ENCODE data around the gene HMGN1. TPM values are rescaled to one million over a fixed set of nuclear protein-coding genes. Genes with fewer than 3 reads are reported as not detected.

Gene HMGN1
- total RNA-seq, 1 donor from 2014 or later = 409 TPM

- Mint-ChIP-seq H3K27me3 (ENCODE audit: unreplicated experiment) (peaks cover 8% of the 10 kb centered on the region), H3K36me3 (ENCODE audit: low read depth, unreplicated experiment) (peaks cover 10% of the 10 kb centered on the region), H3K4me1 (ENCODE audit: unreplicated experiment) (peaks cover 7% of the 10 kb centered on the region), H3K9me3 (ENCODE audit: unreplicated experiment) (no peaks in the 10 kb centered on the region), H3K27ac (ENCODE audit: unreplicated experiment) (no peak overlapping the region), H3K4me3 (ENCODE audit: unreplicated experiment) (no peak overlapping the region)
- no peak for DNase-seq (ENCODE audit: low spot score)
- no peak for TF ChIP-seq CTCF (IDR thresholded peaks at IDR 0.05; ENCODE audit: unreplicated experiment)
These were observed 30.6 kb downstream of the HMGN1 start for GRCh38 chr21:39318091-39318959.

GRCh38 chr21:39317134-39318090 is 31.5 kb downstream of the HMGN1 start:
- H3K27me3 Mint-ChIP-seq (ENCODE audit: unreplicated experiment) = peaks cover 8% of the 10 kb centered on the region
- H3K4me3 Mint-ChIP-seq (ENCODE audit: unreplicated experiment) = no peak overlapping the region
- DNase-seq (ENCODE audit: low spot score) = no peak
- peaks cover 10% of the 10 kb centered on the region for H3K36me3 Mint-ChIP-seq (ENCODE audit: low read depth, unreplicated experiment)
- H3K9me3 Mint-ChIP-seq (ENCODE audit: unreplicated experiment) = no peaks in the 10 kb centered on the region
- no peak for TF ChIP-seq CTCF (IDR thresholded peaks at IDR 0.05; ENCODE audit: unreplicated experiment)
- H3K4me1 Mint-ChIP-seq (ENCODE audit: unreplicated experiment) = peaks cover 7% of the 10 kb centered on the region
- no peak overlapping the region for H3K27ac Mint-ChIP-seq (ENCODE audit: unreplicated experiment)

GRCh38 chr21:39316729-39317128 is 32.2 kb downstream of the HMGN1 start:
- peaks cover 13% of the 10 kb centered on the region for H3K27me3 Mint-ChIP-seq (ENCODE audit: unreplicated experiment)
- TF ChIP-seq CTCF (IDR thresholded peaks at IDR 0.05; ENCODE audit: unreplicated experiment) = no peak
- DNase-seq (ENCODE audit: low spot score) = no peak
- H3K36me3 Mint-ChIP-seq (ENCODE audit: low read depth, unreplicated experiment) = peaks cover 15% of the 10 kb centered on the region
- no peak overlapping the region for H3K4me3 Mint-ChIP-seq (ENCODE audit: unreplicated experiment)
- H3K9me3 Mint-ChIP-seq (ENCODE audit: unreplicated experiment) = no peaks in the 10 kb centered on the region
- H3K27ac Mint-ChIP-seq (ENCODE audit: unreplicated experiment) = no peak overlapping the region
- H3K4me1 Mint-ChIP-seq (ENCODE audit: unreplicated experiment) = peaks cover 13% of the 10 kb centered on the region

- Mint-ChIP-seq H3K9me3 (ENCODE audit: unreplicated experiment) (no peaks in the 10 kb centered on the region), H3K4me3 (ENCODE audit: unreplicated experiment) (no peak overlapping the region), H3K27ac (ENCODE audit: unreplicated experiment) (peak overlapping the region; percentile 34), H3K36me3 (ENCODE audit: low read depth, unreplicated experiment) (peaks cover 16% of the 10 kb centered on the region), H3K27me3 (ENCODE audit: unreplicated experiment) (peaks cover 14% of the 10 kb centered on the region), H3K4me1 (ENCODE audit: unreplicated experiment) (peaks cover 14% of the 10 kb centered on the region)
- no peak for DNase-seq (ENCODE audit: low spot score)
- TF ChIP-seq CTCF (IDR thresholded peaks at IDR 0.05; ENCODE audit: unreplicated experiment) = no peak
These were observed 33.1 kb downstream of the HMGN1 start for GRCh38 chr21:39315603-39316445.
